HG02884 (cell line): ENCODE data around the gene GLT1D1.

ENCODE experiments used
- ATAC-seq: cut with Tn5 transposase; IDR thresholded peaks from one replicate; pipeline ENCODE4 v1.9.1; 2021; ENCODE audit warnings: mild to moderate bottlenecking, moderate library complexity; ENCODE audit not compliant: unreplicated experiment

Gene GLT1D1

GRCh38 chr12:128992116-128992515, 138.8 kb downstream of the GLT1D1 start:
- no peak for ATAC-seq

DNA sequence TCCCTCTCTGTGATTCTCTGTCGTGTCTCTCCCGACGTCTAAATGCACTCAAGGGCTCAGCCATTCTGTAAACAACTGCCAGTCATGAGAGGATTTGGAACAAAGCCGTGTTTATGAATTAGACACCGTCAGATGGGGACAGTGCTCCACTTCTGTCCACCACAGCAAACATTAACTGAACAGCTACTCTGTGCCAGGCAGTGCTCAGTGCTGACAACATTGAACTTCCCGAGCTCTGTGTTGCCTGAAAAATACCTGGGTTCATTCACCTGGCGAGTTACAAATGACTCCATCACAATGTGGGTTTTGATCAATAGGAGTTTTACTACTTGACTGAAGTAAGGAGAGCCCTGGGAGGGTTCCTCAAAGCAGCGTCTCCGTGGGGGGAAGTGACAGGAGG, 139.3 kb downstream of the GLT1D1 start:
- ATAC-seq, result no peak

GRCh38 chr12:128994856-128995255, 141.6 kb downstream of the GLT1D1 start:
- no peak for ATAC-seq

DNA sequence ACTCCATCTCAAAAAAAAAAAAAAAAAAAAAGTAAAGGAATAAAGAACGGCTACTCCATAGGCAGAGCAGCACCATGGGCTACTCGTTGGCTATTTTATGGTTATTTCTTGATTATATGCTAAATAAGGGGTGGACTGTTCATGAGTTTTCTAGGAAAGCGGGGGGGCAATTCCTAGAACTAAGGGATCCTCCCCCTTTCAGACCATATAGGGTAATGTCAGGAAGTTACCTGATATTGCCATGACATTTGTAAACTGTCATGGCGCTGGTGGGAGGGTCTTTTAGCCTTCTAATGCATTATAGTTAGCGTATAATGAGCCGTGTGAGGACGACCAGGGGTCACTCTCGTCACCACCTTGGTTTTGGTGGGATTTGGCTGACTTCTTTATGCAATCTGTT, 142.3 kb downstream of the GLT1D1 start:
- no peak for ATAC-seq

DNA sequence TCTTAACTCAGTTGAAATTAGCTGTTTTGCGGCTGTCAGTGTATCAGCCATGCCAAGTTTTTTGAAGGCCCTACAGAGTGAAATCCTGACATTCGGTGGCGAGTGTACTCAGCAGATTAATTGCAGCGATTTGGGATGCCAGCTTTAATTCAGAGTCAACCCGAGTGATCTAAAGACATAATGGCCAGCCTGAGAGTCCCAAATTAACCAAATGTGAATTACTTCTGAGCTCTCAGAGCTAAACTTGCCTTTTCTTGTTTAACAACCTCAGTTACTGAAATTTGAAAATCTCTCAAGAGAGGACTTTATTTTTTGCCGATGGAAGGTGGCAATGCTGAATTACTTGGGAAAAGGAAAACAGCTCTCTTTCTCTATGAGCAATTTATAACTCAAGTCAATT, 148.5 kb downstream of the GLT1D1 start:
- no peak for ATAC-seq

- no peak for ATAC-seq
Measured at GRCh38 chr12:129002427-129002826, 149.1 kb downstream of the GLT1D1 start.

- no peak for ATAC-seq
Measured at GRCh38 chr12:129005416-129005815, 152.1 kb downstream of the GLT1D1 start.

GRCh38 chr12:129005829-129006228, 152.6 kb downstream of the GLT1D1 start:
- no peak for ATAC-seq

GRCh38 chr12:129009833-129010622, 156.8 kb downstream of the GLT1D1 start:
- ATAC-seq, result no peak

GRCh38 chr12:129016159-129016558, 162.9 kb downstream of the GLT1D1 start:
- ATAC-seq, result no peak

DNA sequence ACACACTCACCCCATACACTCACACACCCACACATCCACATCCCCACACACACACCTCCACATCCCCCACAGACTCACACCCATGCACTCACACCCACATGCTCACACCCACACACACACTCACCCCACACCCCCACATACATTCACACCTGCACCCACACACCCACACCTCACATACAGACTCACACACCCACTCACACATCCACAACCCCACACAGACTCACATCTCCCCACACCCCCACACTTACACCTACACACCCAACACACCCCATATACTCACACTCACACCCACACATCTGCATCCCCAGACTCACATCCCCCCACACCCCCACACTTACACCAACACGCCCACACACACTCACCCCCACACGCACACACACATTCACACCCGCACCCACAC, 171.8 kb downstream of the GLT1D1 start:
- no peak for ATAC-seq

- ATAC-seq, result no peak
Measured at GRCh38 chr12:129028844-129029243, 175.6 kb downstream of the GLT1D1 start.
